ENCODE results near the gene DNAH9.

The DNAH9 gene

DNA sequence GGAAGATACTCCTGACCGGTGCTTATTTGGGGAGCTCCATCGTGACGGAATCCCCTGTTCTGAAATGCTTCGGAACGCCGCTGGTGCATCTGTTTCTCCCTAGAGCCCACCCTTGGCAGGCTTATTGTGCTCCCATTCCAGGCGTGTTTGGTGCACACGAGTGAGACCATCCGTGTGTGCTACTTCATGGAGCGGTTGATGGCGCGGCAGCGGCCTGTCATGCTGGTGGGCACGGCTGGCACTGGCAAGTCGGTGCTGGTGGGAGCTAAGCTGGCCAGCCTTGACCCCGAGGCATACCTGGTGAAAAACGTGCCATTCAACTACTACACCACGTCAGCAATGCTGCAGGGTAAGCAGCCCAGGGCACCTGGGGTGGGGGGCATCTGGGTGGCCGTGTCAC lies 170.7 kb downstream of the DNAH9 start:
- TF ChIP-seq, protein P1, sequence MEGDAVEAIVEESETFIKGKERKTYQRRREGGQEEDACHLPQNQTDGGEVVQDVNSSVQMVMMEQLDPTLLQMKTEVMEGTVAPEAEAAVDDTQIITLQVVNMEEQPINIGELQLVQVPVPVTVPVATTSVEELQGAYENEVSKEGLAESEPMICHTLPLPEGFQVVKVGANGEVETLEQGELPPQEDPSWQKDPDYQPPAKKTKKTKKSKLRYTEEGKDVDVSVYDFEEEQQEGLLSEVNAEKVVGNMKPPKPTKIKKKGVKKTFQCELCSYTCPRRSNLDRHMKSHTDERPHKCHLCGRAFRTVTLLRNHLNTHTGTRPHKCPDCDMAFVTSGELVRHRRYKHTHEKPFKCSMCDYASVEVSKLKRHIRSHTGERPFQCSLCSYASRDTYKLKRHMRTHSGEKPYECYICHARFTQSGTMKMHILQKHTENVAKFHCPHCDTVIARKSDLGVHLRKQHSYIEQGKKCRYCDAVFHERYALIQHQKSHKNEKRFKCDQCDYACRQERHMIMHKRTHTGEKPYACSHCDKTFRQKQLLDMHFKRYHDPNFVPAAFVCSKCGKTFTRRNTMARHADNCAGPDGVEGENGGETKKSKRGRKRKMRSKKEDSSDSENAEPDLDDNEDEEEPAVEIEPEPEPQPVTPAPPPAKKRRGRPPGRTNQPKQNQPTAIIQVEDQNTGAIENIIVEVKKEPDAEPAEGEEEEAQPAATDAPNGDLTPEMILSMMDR (IDR thresholded peaks at IDR 0.05; ENCODE audit: low read depth, low read length), result no peak
- H3K4me3 ChIP-seq (ENCODE audit: low read depth, low read length), result no peak overlapping the region

DNA sequence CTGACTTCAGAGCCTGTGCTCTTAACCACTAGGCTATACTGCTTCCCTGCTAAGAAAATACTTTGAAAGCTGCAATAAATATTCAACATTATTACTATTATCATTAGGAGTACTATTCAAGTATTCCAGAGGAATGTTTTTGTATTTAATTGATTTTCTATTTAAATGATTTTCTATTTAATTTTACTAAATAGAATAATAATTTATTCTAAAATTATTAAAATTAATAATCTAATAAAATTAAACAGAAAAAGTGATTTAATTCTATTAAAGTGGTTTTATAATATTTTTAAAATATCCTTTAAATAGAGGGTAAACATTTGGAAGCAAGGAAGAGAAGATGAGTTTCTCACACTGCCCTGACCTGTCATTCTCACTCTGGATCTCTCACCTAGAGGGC lies 173.8 kb downstream of the DNAH9 start:
- TF ChIP-seq, protein P1 (IDR thresholded peaks at IDR 0.05; ENCODE audit: low read depth, low read length), result no peak
- no peak overlapping the region for H3K4me3 ChIP-seq (ENCODE audit: low read depth, low read length)

DNA sequence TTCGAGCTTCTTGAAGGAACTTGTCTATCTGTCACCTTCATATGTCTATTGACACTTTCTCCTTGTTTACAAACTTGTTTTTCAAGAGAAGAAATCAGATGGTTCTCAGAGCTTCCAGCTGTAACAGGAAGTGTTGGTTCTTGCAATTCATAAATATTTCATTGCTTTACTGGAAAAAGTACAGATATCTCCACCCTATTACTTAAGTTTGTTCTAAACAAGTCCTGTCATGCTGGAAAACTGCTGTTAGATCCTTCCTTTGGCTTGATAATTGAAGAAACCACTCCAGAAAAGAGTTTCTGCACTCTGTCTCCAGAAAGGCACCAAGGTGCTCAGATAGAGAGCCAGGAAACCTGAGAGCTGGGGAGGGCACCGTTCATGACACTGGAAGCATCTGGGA lies 181.6 kb downstream of the DNAH9 start:
- TF ChIP-seq, protein P1 (IDR thresholded peaks at IDR 0.05; ENCODE audit: low read depth, low read length), result no peak
- no peak overlapping the region for H3K4me3 ChIP-seq (ENCODE audit: low read depth, low read length)

DNA sequence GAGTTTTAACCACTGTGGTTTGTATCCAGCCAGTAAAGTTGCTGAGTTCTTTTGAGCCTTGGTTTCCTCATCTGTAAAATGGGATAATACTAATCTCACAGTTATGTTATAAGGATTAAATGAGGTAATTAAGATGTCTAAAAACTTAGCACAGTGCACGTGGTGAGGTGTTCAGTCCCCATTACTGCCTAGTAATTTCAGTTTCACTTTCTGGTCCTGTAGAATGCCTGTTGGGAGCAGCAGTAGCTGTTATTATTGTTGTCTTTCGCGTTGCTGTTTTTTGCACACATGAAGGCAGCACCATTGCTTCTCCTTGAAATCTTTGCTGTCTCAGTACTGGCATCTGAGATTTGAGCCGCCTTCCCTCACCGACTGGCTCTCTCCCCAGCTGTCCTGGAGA lies 182.4 kb downstream of the DNAH9 start:
- TF ChIP-seq, protein P1 (IDR thresholded peaks at IDR 0.05; ENCODE audit: low read depth, low read length), result no peak
- no peak overlapping the region for H3K4me3 ChIP-seq (ENCODE audit: low read depth, low read length)

DNA sequence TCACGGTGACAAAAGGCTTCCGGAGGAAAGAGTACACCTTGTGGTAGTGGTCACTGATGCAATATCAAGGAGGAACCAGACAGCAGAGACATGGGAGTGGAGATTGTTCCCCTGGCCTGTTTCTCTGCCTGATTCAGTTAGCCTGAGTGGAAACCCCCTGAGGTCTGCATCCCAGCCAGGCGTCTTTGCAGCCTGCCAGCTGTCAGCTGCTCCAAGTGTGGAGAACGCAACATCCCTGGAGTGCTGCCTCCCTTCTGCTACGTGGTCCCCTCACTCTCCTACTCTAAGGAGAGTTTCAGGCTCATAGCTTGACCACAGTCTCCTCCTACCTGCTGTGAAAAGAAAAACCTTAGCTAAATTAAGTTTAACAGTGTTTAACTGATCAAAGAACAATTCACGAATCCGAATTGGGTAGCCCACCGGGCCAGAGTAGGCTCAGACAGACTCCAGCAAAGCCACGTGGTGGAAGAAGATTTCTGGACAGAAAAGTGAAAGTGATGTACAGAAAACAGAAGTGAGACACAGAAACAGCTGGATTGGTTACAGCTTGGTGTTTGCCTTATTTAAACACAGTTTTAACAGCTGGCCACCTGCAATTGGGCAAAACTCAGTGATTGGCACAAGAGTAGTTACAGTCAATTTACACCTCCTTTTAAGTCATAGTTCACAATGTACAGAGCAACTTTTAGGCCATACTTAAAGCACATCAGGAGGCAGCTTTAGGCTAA lies 188.6 kb downstream of the DNAH9 start:
- H3K4me3 ChIP-seq (ENCODE audit: low read depth, low read length), result no peak overlapping the region
- TF ChIP-seq, protein P1 (IDR thresholded peaks at IDR 0.05; ENCODE audit: low read depth, low read length), result no peak

DNA sequence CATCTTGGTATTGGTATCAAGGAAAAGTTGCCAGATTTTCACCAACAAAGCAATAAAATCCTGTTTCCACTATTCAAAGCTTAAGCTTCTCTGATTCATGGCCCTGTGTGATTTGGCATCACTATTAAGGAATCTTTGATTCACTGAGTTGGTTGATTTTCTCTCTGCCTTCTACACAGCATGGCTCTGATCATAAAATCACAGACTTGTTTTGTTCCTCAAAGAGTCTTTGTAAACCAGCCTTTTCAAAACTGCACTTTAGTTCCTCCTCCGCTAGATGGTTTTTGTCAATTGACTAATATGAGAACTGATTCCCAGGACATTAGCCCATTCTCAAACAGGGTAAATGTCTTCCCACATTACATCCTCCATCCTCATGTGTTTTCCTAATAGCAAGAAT lies 197.6 kb downstream of the DNAH9 start:
- no peak overlapping the region for H3K4me3 ChIP-seq (ENCODE audit: low read depth, low read length)
- TF ChIP-seq, protein P1 (IDR thresholded peaks at IDR 0.05; ENCODE audit: low read depth, low read length), result no peak

DNA sequence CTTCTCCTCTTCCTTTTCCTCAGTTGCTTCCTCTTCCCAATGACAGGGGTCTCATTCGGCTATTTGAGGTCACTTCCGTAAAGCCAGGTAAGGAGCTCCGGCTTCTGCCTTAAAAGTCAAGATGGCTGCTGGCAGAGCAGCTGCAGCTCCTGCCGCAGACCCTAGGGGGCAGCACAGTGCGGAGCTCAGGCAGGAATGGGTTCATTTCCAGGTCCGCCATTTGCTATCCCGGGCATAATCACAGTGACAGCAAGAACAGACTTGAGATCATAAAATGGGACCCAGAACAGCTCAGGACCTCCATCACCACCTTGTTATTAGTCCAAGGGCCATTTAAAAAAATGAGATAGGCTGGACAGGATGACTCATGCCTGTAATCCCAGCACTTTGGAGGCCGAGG lies 199.5 kb downstream of the DNAH9 start:
- H3K4me3 ChIP-seq (ENCODE audit: low read depth, low read length), result no peak overlapping the region
- TF ChIP-seq, protein P1 (IDR thresholded peaks at IDR 0.05; ENCODE audit: low read depth, low read length), result no peak

Data from WI38 (cell line).